Activated CD4-positive, alpha-beta T cell treated with anti-CD3 and anti-CD28 coated beads for 36 hours (primary cell): Measurements from ENCODE around the gene PHF24. TPM values are rescaled to one million over a fixed set of nuclear protein-coding genes. Genes with fewer than 3 reads are reported as not detected.
A peak's percentile ranks its signal among the peaks of the same experiment; 100 is the strongest.
"Not testable (repeated sequence)": the region's sequence is repeated elsewhere in the genome, so short reads cannot be mapped to it uniquely, and the experiment has no call there.

ENCODE experiments used
- ATAC-seq: fragments of 200-7000 bp; cut with Tn5 transposase; one replicate; pipeline ENCODE4 v1.10.0; 2021; ENCODE audit warnings: mild to moderate bottlenecking, moderate library complexity
- CTCF ChIA-PET: fragments of 350-600 bp; sonication (Branson Sonifier 250); formaldehyde crosslinking; loops from one replicate; lab custom pipeline; 2021; ENCODE audit warnings: antibody characterized with exemption; lab: Charles Lee
- POLR2A ChIA-PET: fragments of 350-600 bp; sonication (Branson Sonifier 250); formaldehyde crosslinking; loops from one replicate; lab custom pipeline; 2021; ENCODE audit warnings: antibody characterized with exemption, inconsistent platforms; lab: Charles Lee
- DNase-seq: peaks from one replicate; pipeline ENCODE4 v3.0.0-alpha.2; 2020
- H3K27ac Mint-ChIP-seq: one replicate; pipeline ENCODE4 v1.8.0; 2021; ENCODE audit warnings: mixed read lengths
- H3K27me3 Mint-ChIP-seq: one replicate; pipeline ENCODE4 v1.8.0; 2021; ENCODE audit warnings: mixed read lengths
- H3K36me3 Mint-ChIP-seq: one replicate; pipeline ENCODE4 v1.8.0; 2021; ENCODE audit warnings: low read depth, mixed read lengths
- H3K4me1 Mint-ChIP-seq: one replicate; pipeline ENCODE4 v1.8.0; 2021; ENCODE audit warnings: mixed read lengths
- H3K4me3 Mint-ChIP-seq: one replicate; pipeline ENCODE4 v1.8.0; 2021; ENCODE audit warnings: mild to moderate bottlenecking, moderate library complexity, mixed read lengths
- H3K9me3 Mint-ChIP-seq: one replicate; pipeline ENCODE4 v1.8.0; 2021; ENCODE audit warnings: low read depth, mixed read lengths
- intact Hi-C, 2 experiments: fragments of 100-400 bp; cut with DNase I in 1 of 2; cut with micrococcal nuclease in 1 of 2; formaldehyde crosslinking; loops; one replicate each; pipeline versions ENCODE4 v1.14.2 to v1.15.1; 2022 to 2024; cut with DNase I, micrococcal nuclease
- total RNA-seq, 2 experiments: library from RNA; stranded (reverse); gene quantifications; one replicate each; pipeline ENCODE4 v1.2.3, GENCODE V29; 2021

The PHF24 gene
- total RNA-seq = under 1 TPM; 0.09 to 0.18 TPM

DNA sequence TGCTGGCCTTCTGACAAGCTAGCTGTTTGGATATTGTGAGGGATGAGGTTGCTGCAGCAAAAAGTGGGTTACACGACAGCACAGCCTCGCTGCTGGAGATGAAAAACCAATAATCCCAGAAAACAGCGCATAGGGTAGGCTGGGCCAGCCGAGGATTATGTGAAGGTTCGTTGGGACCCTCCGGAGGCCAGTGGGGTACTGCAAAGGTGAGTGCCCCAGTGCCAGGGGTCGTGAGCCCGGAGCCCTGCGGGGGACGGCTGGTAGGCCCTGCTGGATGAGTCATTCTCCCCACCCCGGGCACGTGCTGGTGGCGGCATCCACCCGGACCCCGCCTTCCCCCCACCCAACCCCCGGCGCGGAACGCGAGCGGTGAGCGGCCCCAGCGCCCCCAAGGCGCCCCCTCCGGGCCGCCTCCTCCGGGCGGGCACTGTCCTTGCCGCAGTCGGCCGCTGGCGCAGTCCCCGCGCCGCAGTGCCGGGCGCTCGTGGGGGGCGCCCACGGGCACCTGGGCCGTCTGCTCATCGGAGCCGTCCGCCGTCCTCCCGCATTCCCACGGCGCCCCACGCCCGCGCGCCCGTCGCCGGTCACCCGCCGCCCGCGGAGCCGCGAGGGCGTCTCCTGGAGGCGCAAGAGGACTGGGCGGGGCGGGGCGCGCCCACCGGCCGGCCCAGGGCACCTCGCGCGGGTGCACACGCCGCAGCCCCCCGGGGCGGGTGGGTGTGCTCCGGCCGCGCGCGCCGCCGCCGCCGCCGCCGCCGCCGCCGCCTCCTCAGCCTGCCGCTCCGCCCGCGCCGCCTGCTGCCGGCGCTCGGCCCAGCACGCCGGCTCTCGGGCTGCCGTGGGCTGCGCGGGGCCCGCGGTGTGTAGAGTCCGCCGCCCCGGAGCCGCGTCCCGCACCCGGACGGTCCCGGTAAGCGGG lies at the start of gene PHF24:
Gene PHF24 (plus strand): TSS at position 794 of the 919 bp plus-strand sequence. CDS start 13,014 bp downstream, outside the sequence.
- POLR2A ChIA-PET = no interaction called here
- H3K36me3 Mint-ChIP-seq = no peaks in the 10 kb centered on the region
- H3K27ac Mint-ChIP-seq = no peak within 1 kb of the TSS
- ATAC-seq (peak; percentile 49), DNase-seq (peak; percentile 46)
- intact Hi-C loops = no loop called here
- H3K4me1 Mint-ChIP-seq = peaks cover 24% of the 10 kb centered on the region
- H3K4me3 Mint-ChIP-seq = peak within 1 kb of the TSS; percentile 32
- CTCF ChIA-PET = no interaction called here
- no peaks in the 10 kb centered on the region for H3K9me3 Mint-ChIP-seq
- peaks cover 51% of the 10 kb centered on the region for H3K27me3 Mint-ChIP-seq

DNA sequence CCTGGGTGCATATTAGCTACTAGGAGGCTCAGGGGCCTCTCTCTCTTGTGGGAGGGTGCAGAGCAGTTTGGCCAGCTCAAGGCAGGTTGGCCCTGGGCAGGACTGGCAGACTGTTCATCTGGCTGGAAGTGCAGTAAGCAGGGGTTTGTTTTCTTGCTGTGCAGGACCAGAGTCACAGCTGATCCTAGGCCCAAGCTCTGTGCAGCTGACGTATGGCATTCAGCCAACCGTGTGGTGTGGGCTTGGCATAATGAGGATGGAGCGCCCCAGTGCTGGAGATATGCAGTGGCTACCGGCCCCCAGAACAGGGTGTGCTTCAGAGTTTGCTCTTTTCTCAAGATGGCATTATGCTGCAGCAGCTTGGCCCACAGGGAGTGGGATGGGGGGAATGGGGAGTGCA lies 31.0 kb upstream of the PHF24 start:
- Mint-ChIP-seq H3K4me3 (no peak overlapping the region), H3K4me1 (peaks cover 14% of the 10 kb centered on the region), H3K27ac (no peak overlapping the region), H3K27me3 (peaks cover 12% of the 10 kb centered on the region), H3K36me3 (peaks cover 5% of the 10 kb centered on the region), H3K9me3 (peaks cover 19% of the 10 kb centered on the region)
- POLR2A ChIA-PET = no interaction called here
- CTCF ChIA-PET = interaction anchor here (1.0 to 1.1 kb wide), 2 partner anchors 17 to 27 kb away, joined by 3 read pairs; no protein-coding TSS in a partner anchor
- no peak for DNase-seq
- intact Hi-C loops = no loop called here
- ATAC-seq = no peak

DNA sequence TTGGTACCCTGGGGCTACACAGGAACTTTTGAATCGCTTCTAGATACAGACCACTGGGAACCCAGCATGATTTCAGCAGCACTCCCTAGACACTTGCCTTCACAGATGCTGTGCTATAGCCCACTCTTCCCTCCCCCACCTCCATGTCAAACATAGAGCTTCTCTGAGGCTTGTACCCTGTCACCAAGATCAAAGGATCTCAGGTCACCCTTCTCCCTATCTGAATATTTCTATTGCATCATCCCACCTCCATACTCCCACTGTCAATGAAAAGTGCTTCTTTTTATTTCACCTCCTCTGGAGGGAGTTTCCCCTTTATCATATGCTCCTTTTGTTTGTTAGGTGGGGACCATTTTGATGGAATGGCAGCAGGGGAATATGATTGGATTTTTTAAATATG lies 29.2 kb upstream of the PHF24 start:
- ATAC-seq = peak; percentile 83

DNA sequence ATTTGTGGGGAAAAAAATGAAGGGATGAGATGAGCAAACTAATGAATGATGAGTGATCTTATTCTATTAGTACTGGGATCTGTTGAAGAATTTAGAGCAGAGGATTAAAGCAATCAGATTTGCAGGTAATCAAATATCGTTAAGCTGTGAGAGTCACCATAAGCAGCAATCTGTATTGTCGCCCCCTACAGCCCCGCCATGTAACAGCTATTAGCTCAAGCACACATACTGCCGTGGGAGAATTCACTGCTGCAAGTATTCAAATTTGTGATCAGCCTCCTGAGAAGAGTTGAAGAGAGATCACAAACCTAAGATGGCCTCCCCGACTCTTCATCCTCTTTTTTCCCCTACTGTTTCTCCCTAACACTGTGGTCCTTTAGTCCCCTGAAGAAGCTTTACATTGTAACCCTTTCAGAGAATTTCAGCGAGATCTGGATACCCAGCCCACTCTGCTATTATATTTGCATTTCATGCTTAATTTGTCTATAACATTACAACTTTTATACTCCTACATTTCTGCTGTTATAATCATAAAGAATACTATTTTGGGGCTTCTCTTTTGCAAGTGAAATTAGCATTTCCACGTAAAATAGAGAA lies 28.5 kb upstream of the PHF24 start:
- ATAC-seq (peak; percentile 80), DNase-seq (peak; percentile 68)
- no peak overlapping the region for H3K27ac Mint-ChIP-seq
- peaks cover 18% of the 10 kb centered on the region for H3K27me3 Mint-ChIP-seq
- no peak overlapping the region for H3K4me3 Mint-ChIP-seq
- intact Hi-C loops = loop anchor here in 1 of 2 experiments (2.0 kb wide), 1 partner anchor 31 kb away; no protein-coding TSS in a partner anchor
- H3K9me3 Mint-ChIP-seq = peaks cover 13% of the 10 kb centered on the region
- H3K36me3 Mint-ChIP-seq = peaks cover 5% of the 10 kb centered on the region
- ChIA-PET CTCF (interaction anchor here (0.8 to 2.0 kb wide), 12 partner anchors 15 to 150 kb away, joined by 3 to 9 read pairs (median 4); no protein-coding TSS in a partner anchor), POLR2A (interaction anchor here (0.6 to 0.7 kb wide), 2 partner anchors 521 to 569 kb away, joined by 3 read pairs; no protein-coding TSS in a partner anchor)
- H3K4me1 Mint-ChIP-seq = peaks cover 14% of the 10 kb centered on the region

More for the DNA sequence above, 29.2 kb upstream of the PHF24 start:
- Mint-ChIP-seq H3K9me3 (peaks cover 19% of the 10 kb centered on the region), H3K27me3 (peaks cover 18% of the 10 kb centered on the region), H3K4me1 (peaks cover 14% of the 10 kb centered on the region), H3K4me3 (no peak overlapping the region), H3K27ac (peak overlapping the region; percentile 33), H3K36me3 (peaks cover 5% of the 10 kb centered on the region)
- POLR2A ChIA-PET = interaction anchor here (0.7 kb wide), 1 partner anchor 569 kb away, joined by 3 read pairs; no protein-coding TSS in a partner anchor
- CTCF ChIA-PET = interaction anchor here (0.8 to 2.0 kb wide), 11 partner anchors 16 to 150 kb away, joined by 3 to 9 read pairs (median 4); no protein-coding TSS in a partner anchor
- intact Hi-C loops = loop anchor here in 1 of 2 experiments (2.0 kb wide), 1 partner anchor 30 kb away; no protein-coding TSS in a partner anchor
- DNase-seq = peak; percentile 19

DNA sequence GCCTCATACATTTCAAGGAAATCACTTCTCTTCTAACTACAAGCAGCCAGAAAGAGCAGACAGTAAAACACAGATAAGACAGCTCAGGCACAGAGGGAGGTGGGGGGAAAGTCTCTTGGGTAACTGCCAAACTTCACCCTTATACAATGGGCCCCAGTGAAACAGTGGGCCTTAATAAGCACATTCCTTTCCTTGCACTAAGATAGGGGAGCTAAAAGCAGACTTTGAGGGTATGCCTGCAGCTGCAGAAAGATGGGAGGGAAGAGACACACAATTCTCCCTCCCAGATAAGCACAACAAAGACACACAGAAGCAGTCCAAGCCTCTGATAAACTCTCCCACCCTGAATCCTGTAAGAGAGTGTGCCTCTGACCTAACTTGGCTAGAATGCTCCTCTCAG lies 18.1 kb upstream of the PHF24 start:
- not testable (repeated sequence) for H3K9me3 Mint-ChIP-seq, ATAC-seq

DNA sequence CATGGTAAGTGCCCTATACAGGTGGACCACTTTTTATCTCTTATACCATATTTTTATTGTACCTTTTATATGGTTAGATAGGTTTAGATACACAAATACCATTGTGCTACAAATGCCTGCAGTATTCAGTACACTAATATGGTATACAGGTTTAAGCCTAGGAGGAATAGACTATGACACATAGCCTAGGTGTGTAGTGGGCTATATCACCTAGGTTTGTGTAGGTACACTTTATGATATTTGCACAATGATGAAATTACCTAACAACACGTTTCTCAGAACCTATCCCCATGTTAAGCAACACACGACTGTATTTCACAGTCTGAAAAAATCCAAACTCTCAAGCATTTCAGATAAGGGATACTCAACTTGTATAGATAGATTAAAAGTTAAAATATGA lies 9.6 kb upstream of the PHF24 start:
- ATAC-seq (no peak), DNase-seq (no peak)
- H3K27ac Mint-ChIP-seq = no peak overlapping the region
- ChIA-PET CTCF (no interaction called here), POLR2A (no interaction called here)
- H3K9me3 Mint-ChIP-seq = no peaks in the 10 kb centered on the region
- peaks cover 15% of the 10 kb centered on the region for H3K27me3 Mint-ChIP-seq
- intact Hi-C loops = no loop called here
- no peak overlapping the region for H3K4me3 Mint-ChIP-seq
- no peaks in the 10 kb centered on the region for H3K36me3 Mint-ChIP-seq
- H3K4me1 Mint-ChIP-seq = no peaks in the 10 kb centered on the region

More for the DNA sequence above, 18.1 kb upstream of the PHF24 start:
- POLR2A ChIA-PET, H3K27me3 Mint-ChIP-seq, H3K36me3 Mint-ChIP-seq, H3K4me3 Mint-ChIP-seq, DNase-seq, H3K4me1 Mint-ChIP-seq, H3K27ac Mint-ChIP-seq: not testable (repeated sequence)
- intact Hi-C loops = loop anchor here in 1 of 2 experiments (5.0 kb wide), 1 partner anchor 432 kb away; no protein-coding TSS in a partner anchor
- CTCF ChIA-PET = interaction anchor here (0.7 to 1.1 kb wide), 3 partner anchors 9 to 103 kb away, joined by 3 to 4 read pairs (median 4); no protein-coding TSS in a partner anchor

DNA sequence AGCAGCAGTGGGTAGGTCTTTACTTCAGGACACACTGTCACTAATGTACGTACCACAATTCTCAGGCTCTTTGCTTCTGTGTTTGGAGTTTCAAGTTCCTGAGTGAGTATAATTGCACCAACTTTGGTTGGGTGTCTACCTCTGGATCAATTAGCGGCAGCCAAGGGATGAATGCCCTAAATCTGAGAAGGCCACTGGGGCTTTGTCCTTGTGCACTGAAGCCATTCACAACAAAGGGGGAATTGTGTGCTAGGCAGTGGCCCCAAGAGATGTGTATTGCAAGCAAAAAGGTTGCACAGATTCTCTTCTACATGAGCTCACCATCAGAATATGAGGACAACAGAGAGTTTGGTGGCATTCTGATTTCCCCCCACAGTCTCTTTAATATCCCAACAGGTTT lies 3.9 kb upstream of the PHF24 start:
- H3K4me3 Mint-ChIP-seq = no peak overlapping the region
- POLR2A ChIA-PET = no interaction called here
- DNase-seq (no peak), ATAC-seq (no peak)
- CTCF ChIA-PET = no interaction called here
- peaks cover 2% of the 10 kb centered on the region for H3K4me1 Mint-ChIP-seq
- H3K36me3 Mint-ChIP-seq = no peaks in the 10 kb centered on the region
- no peak overlapping the region for H3K27ac Mint-ChIP-seq
- intact Hi-C loops = no loop called here
- peaks cover 33% of the 10 kb centered on the region for H3K27me3 Mint-ChIP-seq
- no peaks in the 10 kb centered on the region for H3K9me3 Mint-ChIP-seq

DNA sequence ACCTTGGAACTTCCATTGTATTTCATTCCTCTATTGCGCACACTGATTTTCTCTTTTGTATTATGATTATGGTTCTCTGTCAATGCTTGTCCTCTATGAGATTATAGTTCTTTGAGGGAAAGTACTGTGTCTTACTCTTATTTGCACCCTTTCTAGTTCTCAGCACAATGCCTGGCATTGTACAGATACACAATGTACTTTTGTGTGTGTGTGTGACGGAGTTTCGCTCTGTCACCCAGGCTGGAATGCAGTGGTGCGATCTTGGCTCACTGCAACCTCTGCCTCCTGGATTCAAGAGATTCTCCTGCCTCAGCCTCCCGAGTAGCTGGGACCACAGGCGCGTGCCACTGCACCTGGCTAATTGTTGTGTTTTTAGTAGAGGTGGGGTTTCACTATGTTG lies 2.0 kb upstream of the PHF24 start:
- CTCF ChIA-PET = interaction anchor here (0.6 kb wide), 1 partner anchor 56 kb away, joined by 3 read pairs; no protein-coding TSS in a partner anchor
- H3K36me3 Mint-ChIP-seq, H3K27ac Mint-ChIP-seq, intact Hi-C loops, H3K4me3 Mint-ChIP-seq, ATAC-seq, H3K4me1 Mint-ChIP-seq, POLR2A ChIA-PET, H3K9me3 Mint-ChIP-seq, DNase-seq: not testable (repeated sequence)
- H3K27me3 Mint-ChIP-seq = peaks cover 48% of the 10 kb centered on the region

DNA sequence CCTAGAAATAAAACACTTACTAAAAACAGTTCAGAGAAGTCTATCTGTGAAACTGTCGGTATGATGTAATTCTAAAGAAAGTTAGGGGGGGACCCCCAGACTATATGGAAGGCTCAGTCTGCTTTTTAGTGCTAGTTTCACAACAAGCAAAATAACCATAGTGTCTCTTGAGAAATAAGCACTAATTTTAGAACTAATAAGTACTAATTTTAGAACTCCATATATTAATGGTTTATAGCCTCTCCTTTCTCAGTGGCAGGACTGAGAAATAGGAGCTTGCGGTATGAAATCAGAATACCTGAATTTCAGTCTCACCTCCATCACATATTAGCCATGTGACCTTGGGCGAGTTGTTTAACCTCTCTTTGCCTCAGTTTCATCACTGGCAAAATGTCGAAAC lies 1.4 kb upstream of the PHF24 start:
- H3K4me3 Mint-ChIP-seq = no peak overlapping the region
- peaks cover 13% of the 10 kb centered on the region for H3K4me1 Mint-ChIP-seq
- no peak overlapping the region for H3K27ac Mint-ChIP-seq
- DNase-seq (no peak), ATAC-seq (peak; percentile 23)
- peaks cover 51% of the 10 kb centered on the region for H3K27me3 Mint-ChIP-seq
- H3K36me3 Mint-ChIP-seq = no peaks in the 10 kb centered on the region
- ChIA-PET CTCF (no interaction called here), POLR2A (no interaction called here)
- no peaks in the 10 kb centered on the region for H3K9me3 Mint-ChIP-seq
- intact Hi-C loops = no loop called here

DNA sequence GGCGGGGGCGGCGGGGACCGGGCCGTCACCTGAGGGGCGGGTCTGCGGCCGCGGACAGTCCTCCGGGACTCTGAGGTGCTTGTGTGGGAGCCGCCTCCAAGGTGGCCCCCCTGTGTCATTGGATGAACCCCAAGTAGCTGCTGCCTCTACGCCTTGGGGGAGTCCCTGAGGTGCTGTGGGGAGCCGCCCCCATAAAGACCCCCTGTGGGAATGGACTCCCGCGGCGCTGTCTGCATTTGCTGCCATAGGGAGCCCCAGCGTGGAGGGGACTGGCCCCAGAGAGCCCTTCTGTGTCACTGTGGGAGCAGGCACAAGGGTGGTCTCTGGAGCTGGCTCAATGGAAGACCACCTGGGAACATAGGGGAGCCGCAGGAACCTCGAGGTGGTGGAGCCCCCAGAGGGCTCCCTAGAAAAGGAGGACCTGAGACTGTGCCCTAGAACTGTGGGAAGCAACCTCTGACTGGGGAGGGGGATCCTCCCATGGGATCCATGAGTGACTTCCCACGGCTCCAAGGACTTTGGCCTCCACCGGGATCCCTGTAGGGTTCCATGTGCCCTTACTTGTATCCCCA lies 412 bp downstream of the PHF24 start:
- H3K4me3 Mint-ChIP-seq = peak overlapping the region; percentile 20
- H3K9me3 Mint-ChIP-seq = no peaks in the 10 kb centered on the region
- POLR2A ChIA-PET = no interaction called here
- ATAC-seq = no peak
- DNase-seq = no peak
- H3K4me1 Mint-ChIP-seq = peaks cover 28% of the 10 kb centered on the region
- H3K36me3 Mint-ChIP-seq = no peaks in the 10 kb centered on the region
- CTCF ChIA-PET = no interaction called here
- peaks cover 46% of the 10 kb centered on the region for H3K27me3 Mint-ChIP-seq
- no peak overlapping the region for H3K27ac Mint-ChIP-seq
- intact Hi-C loops = no loop called here

DNA sequence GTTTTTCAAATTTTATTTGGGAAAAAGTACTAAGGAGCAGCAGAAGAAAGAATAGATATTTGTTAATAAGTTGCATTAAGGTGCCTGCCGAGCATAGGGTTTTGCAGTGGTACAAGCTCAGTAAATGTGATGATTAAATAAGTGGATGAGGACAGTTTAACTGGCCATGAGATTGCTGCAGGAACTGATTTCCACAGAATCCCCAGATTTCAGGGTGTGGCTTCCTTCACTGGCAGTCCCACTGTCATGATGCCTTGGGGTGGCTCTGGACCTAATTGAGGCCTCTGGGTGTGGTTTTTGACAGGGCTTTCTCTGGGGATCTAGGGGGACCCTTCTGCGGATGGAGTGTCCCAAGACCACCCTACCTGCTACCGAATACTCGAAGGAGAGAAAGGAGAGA lies 1.4 kb downstream of the PHF24 start:
- H3K27me3 Mint-ChIP-seq = peaks cover 49% of the 10 kb centered on the region
- no peak overlapping the region for H3K27ac Mint-ChIP-seq
- intact Hi-C loops = no loop called here
- CTCF ChIA-PET = interaction anchor here (1.8 kb wide), 1 partner anchor 23 kb away, joined by 3 read pairs; no protein-coding TSS in a partner anchor
- no peak for DNase-seq
- H3K9me3 Mint-ChIP-seq = no peaks in the 10 kb centered on the region
- no peak for ATAC-seq
- H3K4me1 Mint-ChIP-seq = peaks cover 28% of the 10 kb centered on the region
- no peaks in the 10 kb centered on the region for H3K36me3 Mint-ChIP-seq
- POLR2A ChIA-PET = no interaction called here
- H3K4me3 Mint-ChIP-seq = no peak overlapping the region
